Measurements from ENCODE around the gene EPAS1. TPM values are rescaled to one million over a fixed set of nuclear protein-coding genes. Genes with fewer than 3 reads are reported as not detected.

Gene EPAS1
- total RNA-seq, 1 experiment from 2014 or later = 127 TPM

DNA sequence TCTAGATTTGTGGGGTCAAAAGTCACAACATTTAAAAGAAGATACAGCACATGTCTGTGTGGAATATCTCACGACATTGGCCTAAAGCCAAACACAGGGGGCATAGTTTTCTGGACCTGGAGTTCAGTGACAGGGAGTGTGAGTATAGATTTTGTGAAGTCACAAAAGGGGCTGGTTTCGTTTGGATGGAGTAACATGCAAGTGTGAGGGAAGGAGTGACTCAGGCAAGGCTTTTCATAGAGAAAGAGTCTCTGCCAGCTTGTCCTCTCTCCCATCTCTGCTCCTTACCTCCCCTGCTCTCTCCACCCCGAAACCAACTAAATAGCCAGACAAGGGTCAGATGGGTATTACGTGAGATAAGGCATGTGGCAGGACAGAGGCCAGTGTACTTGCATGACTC is 3.7 kb upstream of the EPAS1 start:
- intact Hi-C loops (cut with micrococcal nuclease; ENCODE audit: unreplicated experiment) = loop anchor here (10.0 kb wide), 1 partner anchor 69 kb away; no protein-coding TSS in a partner anchor
- POLR2A ChIA-PET (ENCODE audit: unreplicated experiment) = no interaction called here

DNA sequence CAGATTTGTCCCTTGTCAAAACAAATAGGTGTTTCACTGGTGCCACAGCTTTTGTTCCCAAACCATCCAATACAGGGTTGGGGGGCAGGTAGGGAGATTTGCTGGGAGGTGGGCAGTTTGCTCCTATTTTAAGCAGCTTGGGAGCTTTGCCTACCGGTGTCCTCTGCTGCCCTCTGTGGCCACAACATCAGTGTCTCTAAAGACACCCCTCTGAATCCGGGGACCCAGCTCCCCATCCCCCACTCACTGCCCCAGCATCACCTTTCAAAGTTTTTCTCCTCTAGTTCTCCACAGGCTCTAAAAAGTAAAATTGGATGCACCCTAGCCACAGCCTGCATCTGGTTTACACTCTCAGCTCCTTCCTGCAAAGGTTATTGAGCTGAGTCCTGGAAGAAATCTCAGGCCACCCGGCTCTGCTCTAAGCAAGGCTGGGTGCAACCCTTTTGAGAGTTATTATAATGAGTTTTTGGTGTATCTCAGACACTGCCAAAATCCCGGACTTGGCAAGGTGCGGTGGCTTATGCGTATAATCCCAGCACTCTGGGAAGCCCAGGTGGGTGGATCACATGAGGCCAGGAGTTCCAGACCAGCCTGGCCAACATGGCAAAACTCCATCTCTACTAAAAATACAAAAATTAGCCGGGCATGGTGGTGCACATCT is 2.9 kb upstream of the EPAS1 start:
- Histone ChIP-seq H3K36me3 (ENCODE audit: low read depth) (no peaks in the 10 kb centered on the region), H3F3A (ENCODE audit: insufficient read depth, low read depth) (peaks cover 20% of the 10 kb centered on the region; the same call in 1 of the 2 replicates), H3K9me3 (ENCODE audit: insufficient read depth, low read depth) (no peaks in the 10 kb centered on the region), H2AFZ (no peak overlapping the region), H3K4me2 (no peak overlapping the region), H3K27me3 (ENCODE audit: insufficient read depth, low read depth) (no peaks in the 10 kb centered on the region), H4K20me1 (ENCODE audit: insufficient read depth) (no peaks in the 10 kb centered on the region; the same call in 1 of the 2 replicates), H3K9me2 (ENCODE audit: insufficient read depth) (no peaks in the 10 kb centered on the region), H3K79me2 (ENCODE audit: low read depth) (peaks cover 17% of the 10 kb centered on the region), H3K27ac (no peak overlapping the region), H3K4me3 (no peak overlapping the region), H3K4me1 (replicated peaks; ENCODE audit: insufficient read depth) (peaks cover 16% of the 10 kb centered on the region)
- no peak for TF ChIP-seq EZH2 (IDR thresholded peaks at IDR 0.05; ENCODE audit: low read depth)
- TF ChIP-seq, protein P1, sequence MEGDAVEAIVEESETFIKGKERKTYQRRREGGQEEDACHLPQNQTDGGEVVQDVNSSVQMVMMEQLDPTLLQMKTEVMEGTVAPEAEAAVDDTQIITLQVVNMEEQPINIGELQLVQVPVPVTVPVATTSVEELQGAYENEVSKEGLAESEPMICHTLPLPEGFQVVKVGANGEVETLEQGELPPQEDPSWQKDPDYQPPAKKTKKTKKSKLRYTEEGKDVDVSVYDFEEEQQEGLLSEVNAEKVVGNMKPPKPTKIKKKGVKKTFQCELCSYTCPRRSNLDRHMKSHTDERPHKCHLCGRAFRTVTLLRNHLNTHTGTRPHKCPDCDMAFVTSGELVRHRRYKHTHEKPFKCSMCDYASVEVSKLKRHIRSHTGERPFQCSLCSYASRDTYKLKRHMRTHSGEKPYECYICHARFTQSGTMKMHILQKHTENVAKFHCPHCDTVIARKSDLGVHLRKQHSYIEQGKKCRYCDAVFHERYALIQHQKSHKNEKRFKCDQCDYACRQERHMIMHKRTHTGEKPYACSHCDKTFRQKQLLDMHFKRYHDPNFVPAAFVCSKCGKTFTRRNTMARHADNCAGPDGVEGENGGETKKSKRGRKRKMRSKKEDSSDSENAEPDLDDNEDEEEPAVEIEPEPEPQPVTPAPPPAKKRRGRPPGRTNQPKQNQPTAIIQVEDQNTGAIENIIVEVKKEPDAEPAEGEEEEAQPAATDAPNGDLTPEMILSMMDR (conservative IDR thresholded peaks at IDR 0.05) = peak; percentile 74
- peak; percentile 41 to 51 for DNase-seq
- CTCF ChIA-PET = interaction anchor here (0.5 to 1.6 kb wide), 8 partner anchors 9 to 301 kb away, joined by 3 to 12 read pairs (median 4); no protein-coding TSS in a partner anchor
- POLR2A ChIA-PET (ENCODE audit: unreplicated experiment) = interaction anchor here (0.6 kb wide), 1 partner anchor 59 kb away, joined by 7 read pairs; no protein-coding TSS in a partner anchor
- BruUV-seq (replicated peaks) = no TSS peak
- intact Hi-C loops (cut with micrococcal nuclease; ENCODE audit: unreplicated experiment) = loop anchor here (10.0 kb wide), 1 partner anchor 70 kb away; no protein-coding TSS in a partner anchor

More for the DNA sequence above, 3.7 kb upstream of the EPAS1 start:
- Histone ChIP-seq H3K4me2 (no peak overlapping the region), H4K20me1 (ENCODE audit: insufficient read depth) (no peaks in the 10 kb centered on the region), H3K27me3 (ENCODE audit: insufficient read depth, low read depth) (no peaks in the 10 kb centered on the region), H3K27ac (no peak overlapping the region), H2AFZ (no peak overlapping the region), H3K4me3 (no peak overlapping the region), H3K9me2 (ENCODE audit: insufficient read depth) (no peaks in the 10 kb centered on the region), H3K79me2 (ENCODE audit: low read depth) (peaks cover 9% of the 10 kb centered on the region), H3K36me3 (ENCODE audit: low read depth) (no peaks in the 10 kb centered on the region), H3K9me3 (ENCODE audit: insufficient read depth, low read depth) (no peaks in the 10 kb centered on the region), H3F3A (ENCODE audit: insufficient read depth, low read depth) (peaks cover 17% of the 10 kb centered on the region; the same call in 1 of the 2 replicates), H3K4me1 (replicated peaks; ENCODE audit: insufficient read depth) (peaks cover 16% of the 10 kb centered on the region)
- no TSS peak for BruUV-seq (replicated peaks)
- CTCF ChIA-PET = interaction anchor here (0.5 to 1.2 kb wide), 4 partner anchors 36 to 300 kb away, joined by 3 to 12 read pairs (median 4); no protein-coding TSS in a partner anchor
- TF ChIP-seq, protein P1 (conservative IDR thresholded peaks at IDR 0.05) = no peak
- no peak for TF ChIP-seq EZH2 (IDR thresholded peaks at IDR 0.05; ENCODE audit: low read depth)
- DNase-seq = no peak

DNA sequence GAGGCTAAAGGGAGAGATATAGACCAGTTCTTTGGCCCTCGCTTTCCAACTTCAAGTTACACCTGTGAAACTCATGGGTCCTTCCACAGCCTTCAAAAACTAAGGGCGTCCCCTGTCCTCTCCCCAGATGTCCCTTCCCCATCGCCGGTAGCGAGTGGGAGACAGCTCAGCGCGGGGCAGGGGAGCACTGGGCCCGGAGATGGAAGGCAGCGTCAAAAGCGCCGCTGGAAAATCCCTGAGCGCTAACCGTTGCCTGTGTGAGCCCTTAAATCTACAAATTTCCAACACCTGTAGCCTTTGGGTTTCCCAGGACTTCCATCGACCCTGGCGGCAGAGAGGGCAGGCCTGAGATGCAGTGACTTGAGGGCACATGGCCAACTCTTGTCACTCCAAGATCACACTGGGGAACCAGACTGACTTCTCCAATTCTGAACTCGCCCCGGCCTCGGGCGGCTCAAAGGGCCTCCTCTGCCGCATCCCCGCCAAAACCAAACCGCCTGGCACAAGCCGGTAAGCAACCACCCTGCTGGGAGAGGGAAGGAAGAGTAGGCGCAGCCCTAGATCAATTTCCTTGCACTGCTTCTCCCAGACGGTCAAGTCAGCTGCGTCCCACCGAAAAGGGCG is 879 bp upstream of the EPAS1 start:
- BruUV-seq (replicated peaks) = TSS peak; percentile 55
- no peaks in the 10 kb centered on the region for H3K9me3 ChIP-seq (ENCODE audit: insufficient read depth, low read depth)
- peak overlapping the region; percentile 80 for H2AFZ ChIP-seq
- DNase-seq = peak in 1 of 2 experiments; percentile 43
- peaks cover 13% of the 10 kb centered on the region; the same call in 1 of the 2 replicates for H4K20me1 ChIP-seq (ENCODE audit: insufficient read depth)
- H3K4me3 ChIP-seq = peak overlapping the region; percentile 68
- H3K79me2 ChIP-seq (ENCODE audit: low read depth) = peaks cover 37% of the 10 kb centered on the region
- peak overlapping the region; percentile 74 for H3K4me2 ChIP-seq
- intact Hi-C loops (cut with micrococcal nuclease; ENCODE audit: unreplicated experiment) = loop anchor here (5.0 to 10.0 kb wide), 2 partner anchors 72 to 304 kb away; no protein-coding TSS in a partner anchor
- H3F3A ChIP-seq (ENCODE audit: insufficient read depth, low read depth) = peaks cover 31% of the 10 kb centered on the region; the same call in 1 of the 2 replicates
- H3K27ac ChIP-seq = peak overlapping the region; percentile 47
- POLR2A ChIA-PET (ENCODE audit: unreplicated experiment) = interaction anchor here (0.6 to 1.4 kb wide), 5 partner anchors 117 to 685 kb away, joined by 3 to 17 read pairs (median 3); partner anchors contain the start of gene SRBD1
- CTCF ChIA-PET = no interaction called here
- H3K27me3 ChIP-seq (ENCODE audit: insufficient read depth, low read depth) = no peaks in the 10 kb centered on the region
- H3K36me3 ChIP-seq (ENCODE audit: low read depth) = no peaks in the 10 kb centered on the region
- TF ChIP-seq, protein P1 (conservative IDR thresholded peaks at IDR 0.05) = no peak
- no peak for TF ChIP-seq EZH2 (IDR thresholded peaks at IDR 0.05; ENCODE audit: low read depth)
- H3K4me1 ChIP-seq (replicated peaks; ENCODE audit: insufficient read depth) = peaks cover 30% of the 10 kb centered on the region
- no peaks in the 10 kb centered on the region for H3K9me2 ChIP-seq (ENCODE audit: insufficient read depth)

Data from PC-9 (cell line).